ENCODE results near the gene FAM222B.
A peak's percentile ranks its signal among the peaks of the same experiment; 100 is the strongest.
"Not testable (repeated sequence)": the region's sequence is repeated elsewhere in the genome, so short reads cannot be mapped to it uniquely, and the experiment has no call there.

Gene FAM222B

GRCh38 chr17:28834420-28834819, 8.2 kb downstream of the FAM222B start:
- no peak for DNase-seq

GRCh38 chr17:28828294-28829040, 14.1 kb downstream of the FAM222B start:
- no peak for DNase-seq

- no peak for DNase-seq
These were observed 14.9 kb downstream of the FAM222B start for GRCh38 chr17:28827672-28828071.

GRCh38 chr17:28819582-28819981, 23.0 kb downstream of the FAM222B start:
- DNase-seq = no peak

- DNase-seq = no peak
These were observed 23.8 kb downstream of the FAM222B start for GRCh38 chr17:28818819-28819221.

GRCh38 chr17:28816540-28816939, 26.1 kb downstream of the FAM222B start:
- no peak for DNase-seq

GRCh38 chr17:28812748-28813377, 29.7 kb downstream of the FAM222B start:
- no peak for DNase-seq

GRCh38 chr17:28812091-28812747, 30.4 kb downstream of the FAM222B start:
- DNase-seq = peak; percentile 98

- no peak for DNase-seq
These were observed 30.9 kb downstream of the FAM222B start for GRCh38 chr17:28811651-28812090.

- no peak for DNase-seq
These were observed 32.2 kb downstream of the FAM222B start for GRCh38 chr17:28810437-28810836.

GRCh38 chr17:28807925-28808634, 34.5 kb downstream of the FAM222B start:
- no peak for DNase-seq

GRCh38 chr17:28796062-28796461, 46.5 kb downstream of the FAM222B start:
- DNase-seq = no peak

- not testable (repeated sequence) for DNase-seq
These were observed 47.6 kb downstream of the FAM222B start for GRCh38 chr17:28794846-28795441.

- DNase-seq = no peak
These were observed 49.5 kb downstream of the FAM222B start for GRCh38 chr17:28792877-28793661.

GRCh38 chr17:28788100-28788499, 54.5 kb downstream of the FAM222B start:
- no peak for DNase-seq

- DNase-seq = no peak
These were observed 59.4 kb downstream of the FAM222B start for GRCh38 chr17:28783161-28783560.

GRCh38 chr17:28779601-28780000, 63.0 kb downstream of the FAM222B start:
- DNase-seq = not testable (repeated sequence)

- no peak for DNase-seq
These were observed 65.4 kb downstream of the FAM222B start for GRCh38 chr17:28777178-28777577.

GRCh38 chr17:28774206-28774605, 68.4 kb downstream of the FAM222B start:
- no peak for DNase-seq

- DNase-seq = no peak
These were observed 68.9 kb downstream of the FAM222B start for GRCh38 chr17:28773736-28774135.

GRCh38 chr17:28765038-28765437, 77.6 kb downstream of the FAM222B start:
- DNase-seq = no peak

GRCh38 chr17:28763804-28764266, 78.8 kb downstream of the FAM222B start:
- peak; percentile 87 for DNase-seq
